GM18867 (cell line): ENCODE results near the gene NOMO2.
"Not testable (repeated sequence)": the region's sequence is repeated elsewhere in the genome, so short reads cannot be mapped to it uniquely, and the experiment has no call there.

Experiments
- ATAC-seq: cut with Tn5 transposase; IDR thresholded peaks from one replicate; pipeline ENCODE4 v1.9.1; 2021; ENCODE audit warnings: mild to moderate bottlenecking, moderate library complexity; ENCODE audit not compliant: unreplicated experiment

The NOMO2 gene

GRCh38 chr16:18575298-18575917 lies 13.5 kb upstream of the NOMO2 start:
- not testable (repeated sequence) for ATAC-seq

- not testable (repeated sequence) for ATAC-seq
Measured at GRCh38 chr16:18573887-18574286, 12.0 kb upstream of the NOMO2 start.

- ATAC-seq, result not testable (repeated sequence)
Measured at GRCh38 chr16:18572973-18573372, 11.1 kb upstream of the NOMO2 start.

- not testable (repeated sequence) for ATAC-seq
Measured at GRCh38 chr16:18571307-18571850, 9.5 kb upstream of the NOMO2 start.

- ATAC-seq, result not testable (repeated sequence)
Measured at GRCh38 chr16:18570529-18571306, 8.8 kb upstream of the NOMO2 start.

GRCh38 chr16:18560416-18561220 lies 1.3 kb downstream of the NOMO2 start:
- ATAC-seq, result not testable (repeated sequence)

- ATAC-seq, result not testable (repeated sequence)
Measured at GRCh38 chr16:18553671-18554070, 8.2 kb downstream of the NOMO2 start.

GRCh38 chr16:18547382-18547781 lies 14.5 kb downstream of the NOMO2 start:
- not testable (repeated sequence) for ATAC-seq

GRCh38 chr16:18546853-18547252 lies 15.0 kb downstream of the NOMO2 start:
- not testable (repeated sequence) for ATAC-seq

GRCh38 chr16:18544232-18545081 lies 17.4 kb downstream of the NOMO2 start:
- not testable (repeated sequence) for ATAC-seq

GRCh38 chr16:18541912-18542311 lies 20.0 kb downstream of the NOMO2 start:
- ATAC-seq, result not testable (repeated sequence)

GRCh38 chr16:18537004-18537403 lies 24.9 kb downstream of the NOMO2 start:
- not testable (repeated sequence) for ATAC-seq

GRCh38 chr16:18535519-18536168 lies 26.3 kb downstream of the NOMO2 start:
- ATAC-seq, result not testable (repeated sequence)

GRCh38 chr16:18534308-18534707 lies 27.6 kb downstream of the NOMO2 start:
- ATAC-seq, result not testable (repeated sequence)

- not testable (repeated sequence) for ATAC-seq
Measured at GRCh38 chr16:18531323-18531722, 30.6 kb downstream of the NOMO2 start.

- ATAC-seq, result not testable (repeated sequence)
Measured at GRCh38 chr16:18530329-18530728, 31.6 kb downstream of the NOMO2 start.

- ATAC-seq, result not testable (repeated sequence)
Measured at GRCh38 chr16:18526547-18526946, 35.4 kb downstream of the NOMO2 start.

GRCh38 chr16:18525882-18526482 lies 35.9 kb downstream of the NOMO2 start:
- ATAC-seq, result not testable (repeated sequence)

GRCh38 chr16:18522637-18523036 lies 39.3 kb downstream of the NOMO2 start:
- ATAC-seq, result not testable (repeated sequence)
